Fibroblast of skin of left biceps (primary cell): ENCODE results near the gene ACBD6.
"Not testable (repeated sequence)": the region's sequence is repeated elsewhere in the genome, so short reads cannot be mapped to it uniquely, and the experiment has no call there.

Experiments used
- DNase-seq, 2 experiments: peaks; one replicate each; pipeline ENCODE4 v3.0.0-alpha.2; 2013; ENCODE audit warnings: low read depth in 2 of 2

ACBD6 gene, protein sequence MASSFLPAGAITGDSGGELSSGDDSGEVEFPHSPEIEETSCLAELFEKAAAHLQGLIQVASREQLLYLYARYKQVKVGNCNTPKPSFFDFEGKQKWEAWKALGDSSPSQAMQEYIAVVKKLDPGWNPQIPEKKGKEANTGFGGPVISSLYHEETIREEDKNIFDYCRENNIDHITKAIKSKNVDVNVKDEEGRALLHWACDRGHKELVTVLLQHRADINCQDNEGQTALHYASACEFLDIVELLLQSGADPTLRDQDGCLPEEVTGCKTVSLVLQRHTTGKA

DNA sequence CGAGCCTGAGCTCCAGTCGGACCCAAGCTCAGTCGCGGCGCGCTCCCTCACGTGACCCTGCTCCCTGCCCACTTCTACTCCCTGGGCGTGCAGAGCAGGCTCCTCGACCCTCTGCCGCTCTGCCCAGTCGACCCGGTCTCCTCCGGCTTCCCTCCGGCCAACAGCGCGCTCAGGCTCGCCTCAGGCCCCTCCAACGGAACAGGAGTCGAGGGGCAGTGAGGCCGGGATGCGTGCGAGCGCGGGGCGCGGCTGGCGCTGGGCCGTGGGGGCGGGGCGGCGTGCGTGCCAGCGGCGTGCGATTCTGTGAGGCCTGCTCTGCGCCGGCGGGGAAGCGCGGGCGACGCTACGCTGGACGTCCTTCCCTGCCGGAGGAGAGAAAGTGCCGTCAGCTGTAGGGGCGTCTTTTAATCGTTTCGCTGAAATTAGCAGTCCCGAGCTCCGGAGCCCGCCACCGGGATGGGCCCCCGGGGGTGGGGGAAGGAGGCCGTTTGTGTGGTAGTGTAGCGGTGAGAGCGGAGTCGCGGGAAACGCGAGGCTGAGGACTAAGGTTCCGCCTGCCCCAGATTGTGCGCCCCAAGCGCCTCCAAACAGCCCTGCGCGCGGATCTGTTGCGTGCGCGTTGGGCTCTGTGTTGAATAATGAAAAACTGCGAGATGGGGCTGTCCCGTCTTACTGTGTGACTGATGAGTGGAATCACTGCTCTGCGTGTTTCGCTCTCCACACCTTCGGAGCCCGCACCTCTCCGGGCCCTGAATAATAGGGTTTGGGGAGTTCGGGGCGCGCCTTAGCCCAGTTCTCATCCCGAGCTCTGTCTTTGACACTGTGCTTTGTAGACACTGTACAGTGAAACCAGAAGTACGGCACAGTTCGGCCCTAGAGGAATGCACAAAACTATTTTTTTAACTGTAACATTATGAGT, at the start of gene ACBD6:
Gene ACBD6 (minus strand): TSS at position 217 of the 919 bp plus-strand sequence. CDS start 311 bp downstream, outside the sequence.
- DNase-seq = peak; percentile 58 to 66

DNA sequence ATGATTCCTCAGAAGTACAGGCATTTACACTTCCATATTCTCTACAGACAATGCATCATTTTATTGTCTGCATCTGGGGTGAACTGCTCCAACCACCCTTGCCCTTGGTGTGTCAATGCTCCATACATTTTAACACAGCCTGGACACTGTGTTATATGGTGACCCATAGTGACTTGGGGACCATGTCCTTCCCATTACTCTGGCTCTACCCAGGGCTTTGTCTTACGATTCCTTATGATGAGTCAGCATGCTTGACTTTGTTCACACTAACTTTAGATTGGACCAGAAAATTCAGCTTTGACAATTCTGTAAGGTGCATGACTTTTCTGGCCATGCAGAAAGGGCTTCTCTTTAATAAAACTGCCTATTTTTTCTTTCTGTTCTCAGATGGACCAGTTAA, 49.6 kb upstream of the ACBD6 start:
- no peak for DNase-seq

DNA sequence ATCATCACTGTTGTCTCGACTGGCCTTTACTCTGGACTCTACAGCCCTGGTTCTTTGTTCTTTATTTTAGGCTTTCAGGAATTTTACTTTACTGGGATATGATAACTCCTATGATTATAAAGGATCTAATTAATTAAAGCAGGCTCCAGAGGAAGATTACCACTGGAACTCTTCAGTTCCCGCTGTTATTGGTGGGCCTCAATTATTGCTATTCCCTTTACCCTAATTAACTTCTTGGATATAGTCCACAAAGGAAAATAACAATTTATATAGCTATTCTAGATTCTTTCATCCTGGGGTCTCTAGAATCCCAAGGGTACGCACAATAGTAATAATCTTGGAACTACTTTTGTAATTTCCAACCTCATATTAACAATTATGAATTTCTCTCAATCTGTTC, 47.9 kb upstream of the ACBD6 start:
- no peak for DNase-seq

DNA sequence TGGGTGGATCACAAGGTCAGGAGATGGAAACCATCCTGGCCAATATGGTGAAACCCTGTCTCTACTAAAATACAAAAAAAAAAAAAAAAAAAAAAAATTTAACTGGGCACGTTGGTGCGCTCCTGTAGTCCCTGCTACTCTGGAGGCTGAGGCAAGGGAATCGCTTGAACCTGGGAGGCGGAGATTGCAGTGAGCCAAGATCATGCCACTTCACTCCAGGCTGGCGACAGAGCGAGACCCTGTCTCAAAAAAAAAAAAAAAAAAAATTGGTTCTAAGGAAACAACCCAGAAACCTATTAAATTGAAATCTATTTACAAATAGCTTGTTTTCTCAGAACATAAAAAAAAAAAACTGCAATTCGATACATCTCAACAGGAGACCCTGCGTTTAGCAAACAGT, 47.4 kb upstream of the ACBD6 start:
- DNase-seq = not testable (repeated sequence)

DNA sequence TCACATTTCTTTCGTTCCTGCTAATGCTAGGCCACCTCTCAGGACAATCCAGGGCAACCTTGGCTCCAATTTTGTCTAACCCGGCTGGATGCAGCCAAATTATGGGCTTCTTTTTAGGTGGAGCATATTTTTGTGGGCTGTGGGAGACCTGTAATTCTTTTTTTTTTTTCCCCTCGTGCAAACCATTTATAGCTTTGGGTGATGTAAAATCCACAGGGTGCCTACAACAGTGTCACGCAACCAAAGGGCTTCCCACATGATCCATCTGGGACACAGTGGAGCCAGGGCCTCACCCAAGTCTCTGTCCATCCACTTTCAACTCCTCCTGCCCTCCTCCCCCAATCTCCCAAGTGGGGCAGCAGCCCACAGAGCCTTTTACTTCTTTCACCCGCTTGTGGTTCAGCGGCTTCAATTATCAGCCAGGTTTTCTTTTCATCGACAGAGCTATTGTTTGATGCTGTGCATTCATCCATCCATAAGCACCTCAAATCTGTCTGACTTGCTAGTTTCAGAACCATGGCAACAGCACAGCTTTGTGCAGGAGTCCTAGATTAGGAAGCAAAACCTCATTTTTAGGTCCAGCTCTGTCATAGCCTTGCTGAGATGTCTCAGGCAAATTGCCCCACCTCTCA, 46.4 kb upstream of the ACBD6 start:
- no peak for DNase-seq

DNA sequence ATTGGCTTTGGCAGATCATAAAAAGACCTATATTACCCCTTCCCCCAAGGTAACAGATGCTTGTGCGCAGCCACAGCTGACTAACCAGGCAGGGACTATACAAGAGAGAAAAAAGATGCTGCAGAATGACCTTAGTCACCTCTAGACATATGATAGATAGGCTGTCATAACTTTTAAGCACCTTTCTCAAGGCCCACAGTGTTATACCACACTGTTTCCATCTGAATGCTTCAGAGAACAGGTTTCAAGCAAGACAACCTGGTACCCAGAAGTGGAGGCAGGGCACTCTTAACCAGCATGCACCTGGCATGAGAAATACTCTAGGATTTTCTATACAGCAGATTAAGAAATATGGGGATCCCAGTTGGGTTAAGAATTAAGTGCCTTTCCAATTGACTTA, 43.6 kb upstream of the ACBD6 start:
- DNase-seq = no peak

DNA sequence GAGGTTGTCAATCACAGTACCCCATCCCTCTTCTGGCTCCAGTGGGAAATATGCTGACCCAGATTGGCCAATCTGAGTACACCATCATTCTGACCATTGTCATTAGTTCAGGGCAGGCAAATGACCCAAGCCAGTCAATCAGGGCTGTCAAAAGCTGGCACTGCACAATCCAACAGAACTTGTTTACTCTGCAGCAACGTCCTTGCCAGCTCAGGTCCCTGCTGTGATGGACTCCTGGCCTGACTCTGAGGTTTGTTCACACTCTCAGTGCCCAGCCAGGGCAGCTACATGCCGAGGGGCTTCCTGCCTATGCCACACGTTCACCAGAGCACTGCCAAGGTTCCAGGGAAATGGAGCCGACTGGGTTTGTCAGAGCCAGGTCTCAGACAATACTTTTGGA, 41.7 kb upstream of the ACBD6 start:
- DNase-seq = no peak

DNA sequence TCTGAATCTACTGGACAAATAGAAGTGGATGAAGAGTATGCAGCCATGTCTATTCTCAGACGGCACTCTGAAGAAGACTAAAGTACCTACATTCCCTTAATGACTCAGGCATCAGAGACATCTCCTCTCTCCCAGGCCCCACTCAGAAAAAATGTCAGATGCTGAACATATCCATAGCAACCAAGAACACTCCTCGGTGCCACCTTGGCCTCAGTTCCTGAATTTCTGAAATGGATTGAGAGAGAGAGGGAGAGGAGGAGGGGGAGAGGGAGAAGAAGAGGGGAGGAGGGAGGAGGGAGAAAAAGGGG, 40.4 kb upstream of the ACBD6 start:
- DNase-seq = no peak

DNA sequence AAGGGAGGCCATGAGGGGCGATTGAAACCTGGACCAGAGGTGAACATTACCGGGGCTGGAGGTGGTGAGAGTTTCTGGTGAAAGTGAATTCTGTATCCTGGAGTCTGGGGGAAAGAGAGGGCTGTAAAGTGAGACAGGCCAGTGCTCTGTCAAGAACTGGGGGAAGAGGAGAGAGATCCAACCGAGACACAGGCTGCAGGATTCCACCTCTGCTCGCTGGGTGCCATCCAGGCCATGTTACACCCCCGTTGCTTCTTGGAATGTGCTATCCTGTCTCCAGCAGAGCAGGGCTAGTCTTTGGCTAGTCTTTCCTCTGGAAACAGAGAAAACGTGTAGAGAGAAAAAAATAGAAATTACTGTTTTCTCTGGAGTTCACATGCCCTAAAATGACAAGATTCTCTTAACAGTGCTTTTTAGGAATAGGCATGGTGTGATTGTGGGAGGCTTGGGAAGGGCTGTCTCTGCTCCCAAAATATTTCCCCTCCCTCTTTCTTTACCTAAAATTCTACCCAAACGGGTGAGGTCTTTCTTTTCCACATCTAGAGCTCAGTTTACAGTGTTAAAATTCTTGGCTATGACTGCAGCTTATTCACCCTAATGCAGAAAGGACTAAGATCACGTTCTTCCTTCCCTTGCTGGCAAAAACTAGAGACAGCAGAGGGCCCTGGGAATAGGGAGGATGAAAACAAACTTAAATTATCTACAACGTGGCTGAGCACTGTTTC, 39.9 kb upstream of the ACBD6 start:
- DNase-seq = no peak

DNA sequence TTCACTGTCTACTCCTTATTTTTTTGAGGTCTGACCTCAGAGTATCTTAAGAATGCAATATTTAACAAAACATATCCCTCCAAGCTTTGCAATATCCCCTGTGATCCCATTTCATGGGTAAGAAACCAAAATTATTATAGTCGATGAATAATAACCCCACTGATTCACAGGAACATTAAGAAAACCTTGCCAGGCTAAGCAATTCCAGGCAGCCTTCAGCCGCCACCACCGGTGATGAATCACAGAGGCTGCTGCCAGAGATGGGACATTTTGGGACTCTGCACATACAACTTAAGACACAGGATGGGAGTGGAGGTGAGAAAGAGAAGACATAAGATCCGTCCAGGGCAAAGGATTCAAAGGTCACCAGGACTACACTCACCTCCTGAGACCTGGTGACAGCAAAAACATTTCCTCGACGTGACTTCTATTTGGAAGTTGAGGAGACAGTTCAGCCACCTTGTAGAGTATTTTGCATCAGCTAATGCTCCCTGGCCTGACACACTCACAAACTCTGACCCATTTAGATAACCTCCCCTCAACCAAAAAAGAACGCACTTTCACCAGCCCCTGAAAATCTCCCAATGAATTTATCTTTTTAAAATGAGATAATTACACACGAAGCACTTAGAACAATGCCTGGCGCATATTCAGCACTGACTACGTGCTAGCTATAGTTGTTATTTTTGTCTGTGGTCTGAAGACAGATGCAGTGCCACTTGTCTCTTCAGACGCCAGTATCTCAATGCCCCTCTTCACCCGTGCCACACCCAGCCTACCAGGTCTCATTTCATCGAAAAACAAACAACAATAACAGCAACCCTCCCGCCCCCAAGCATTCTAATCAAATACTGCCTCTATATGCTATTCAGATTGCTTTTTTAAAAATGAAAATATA, 38.6 kb upstream of the ACBD6 start:
- no peak for DNase-seq

DNA sequence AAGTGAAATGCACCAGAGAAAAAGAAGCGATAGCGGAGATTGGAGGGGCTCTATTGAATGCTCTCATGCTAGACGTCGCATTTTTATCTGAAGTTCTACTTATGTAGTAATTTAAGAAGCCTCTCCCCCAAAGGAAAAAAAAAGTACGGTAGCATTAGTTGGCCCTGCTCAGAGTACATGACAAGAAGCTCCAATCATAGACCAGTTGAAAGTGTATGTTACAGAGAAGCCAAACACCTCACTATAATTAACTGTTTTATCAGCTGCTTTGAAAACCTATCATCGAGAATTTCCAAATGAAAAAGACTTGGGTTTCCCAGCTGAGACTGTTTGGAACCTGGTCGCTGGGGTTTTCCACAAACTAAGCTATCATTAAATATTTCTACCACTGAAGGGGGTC, 36.8 kb upstream of the ACBD6 start:
- no peak for DNase-seq

DNA sequence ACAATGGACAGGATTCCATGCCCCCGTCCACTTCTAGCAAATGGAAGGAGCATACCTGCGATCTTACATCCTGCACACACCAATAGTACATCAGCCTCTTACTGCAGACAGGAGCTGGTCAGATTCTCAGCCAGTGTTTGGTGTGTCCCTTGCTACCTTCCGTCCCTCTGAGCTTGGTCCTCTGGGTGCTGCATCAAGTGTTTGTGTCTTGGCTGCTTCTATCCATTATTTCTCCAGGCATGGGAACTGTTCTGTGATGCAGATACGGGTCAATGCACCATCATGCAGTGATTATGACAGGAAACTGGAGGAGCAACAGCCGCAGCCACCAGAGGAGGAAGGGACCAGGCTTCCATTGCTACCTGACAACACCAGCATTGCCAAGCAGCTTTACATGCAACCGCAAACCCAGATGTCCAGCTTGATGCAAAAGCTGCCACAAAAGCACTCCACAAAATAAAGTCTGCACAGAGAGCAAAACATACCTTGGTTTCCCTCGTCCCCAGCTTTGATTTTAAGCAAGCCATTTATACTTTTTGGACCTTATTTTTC, 34.5 kb upstream of the ACBD6 start:
- DNase-seq = no peak

DNA sequence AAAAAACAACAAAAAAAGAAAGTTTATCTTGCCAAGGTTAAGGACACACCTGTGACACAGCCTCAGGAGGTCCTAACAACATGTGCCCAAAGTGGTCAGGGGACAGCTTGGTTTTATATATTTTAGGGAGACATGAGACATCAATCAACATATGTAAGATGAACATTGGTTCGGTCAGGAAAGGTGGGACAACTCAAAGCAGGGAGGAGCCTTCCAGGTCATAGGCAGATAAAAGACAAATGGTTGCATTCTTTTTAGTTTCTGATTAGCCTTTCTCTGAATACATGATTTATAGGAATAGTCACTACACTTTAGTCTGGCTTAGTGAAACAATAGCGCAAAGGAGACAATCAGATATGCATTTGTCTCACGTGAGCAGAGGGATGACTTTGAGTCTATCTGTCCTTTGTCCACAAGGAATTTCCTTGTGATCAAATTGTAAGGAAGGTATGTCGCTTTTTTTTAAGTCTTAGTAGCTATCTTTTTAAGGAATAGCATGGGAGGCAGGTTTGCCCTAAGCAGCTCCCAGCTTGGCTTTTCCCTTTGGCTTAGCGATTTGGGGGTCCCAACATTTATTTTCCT, 33.1 kb upstream of the ACBD6 start:
- DNase-seq = no peak

DNA sequence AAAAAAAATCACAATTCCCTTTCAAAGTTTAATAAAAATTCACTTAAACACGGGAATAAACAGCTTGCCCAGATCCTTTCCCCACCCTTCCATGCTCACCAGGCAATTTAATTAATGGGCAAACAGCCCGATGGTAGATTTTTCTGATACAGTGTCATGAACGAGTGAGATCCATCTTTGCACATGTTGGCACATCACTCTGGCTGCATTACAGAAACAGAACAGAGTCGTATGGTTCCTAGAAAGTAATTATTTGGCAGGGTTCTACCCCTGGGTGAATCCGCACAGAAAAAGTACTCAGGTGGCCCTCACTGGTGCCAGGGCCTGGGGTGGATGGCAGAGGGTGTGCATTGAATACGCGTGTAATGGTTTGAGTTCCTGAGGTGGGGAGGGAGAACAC, 31.8 kb upstream of the ACBD6 start:
- DNase-seq = no peak

DNA sequence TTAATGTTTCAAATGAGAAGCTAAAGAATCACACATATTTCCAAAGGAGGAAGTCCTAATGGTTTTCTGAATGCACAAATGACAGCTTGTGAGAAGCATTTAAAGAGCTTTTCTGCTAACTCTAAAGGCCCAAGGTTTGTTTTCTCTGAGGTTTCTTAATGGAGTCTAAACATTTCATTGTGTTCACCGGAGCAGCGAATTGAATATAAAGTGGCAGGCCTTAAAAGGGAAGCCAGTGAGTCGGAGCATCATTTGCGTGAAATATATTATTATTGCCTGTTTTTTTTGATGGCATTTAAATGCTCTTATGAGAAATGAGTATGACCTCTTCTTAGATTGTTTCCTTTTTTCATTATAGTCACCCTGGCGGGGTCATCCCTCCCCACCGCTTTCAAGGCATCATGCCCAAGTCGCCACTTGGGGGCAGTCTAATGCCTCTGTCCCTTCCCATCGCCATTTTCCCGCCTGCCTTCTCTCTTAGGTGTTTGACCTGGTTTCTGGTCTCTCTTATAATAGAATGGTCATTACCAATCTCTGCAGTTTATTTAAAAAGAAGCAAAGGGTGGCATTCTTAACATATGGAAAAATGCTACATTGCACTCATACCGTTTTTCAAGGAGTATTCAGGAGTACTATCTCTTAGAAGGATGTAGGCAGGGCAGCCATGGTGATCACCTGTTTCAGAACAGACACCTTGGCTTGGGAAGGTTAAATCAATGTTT, 31.1 kb upstream of the ACBD6 start:
- peak in 1 of 2 experiments; percentile 24 for DNase-seq

DNA sequence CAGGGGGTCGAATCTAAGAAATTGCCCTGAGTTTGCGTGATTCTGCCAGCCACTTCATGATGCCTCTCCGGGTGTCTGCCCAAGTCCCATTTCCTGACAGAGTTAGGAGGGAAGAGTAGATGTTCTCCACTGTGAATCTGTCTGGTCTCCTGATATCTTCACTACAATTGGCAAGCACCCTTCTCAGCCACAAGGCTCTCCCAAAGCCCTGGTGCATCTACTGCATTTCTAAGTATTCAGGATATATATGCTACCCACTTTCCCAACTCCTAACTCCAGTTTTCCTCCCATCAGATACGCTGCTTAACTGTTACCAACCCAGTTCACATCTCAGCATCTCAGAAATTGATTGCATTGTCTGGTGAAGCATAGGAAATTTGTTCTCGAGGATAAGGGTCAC, 30.5 kb upstream of the ACBD6 start:
- DNase-seq = no peak

DNA sequence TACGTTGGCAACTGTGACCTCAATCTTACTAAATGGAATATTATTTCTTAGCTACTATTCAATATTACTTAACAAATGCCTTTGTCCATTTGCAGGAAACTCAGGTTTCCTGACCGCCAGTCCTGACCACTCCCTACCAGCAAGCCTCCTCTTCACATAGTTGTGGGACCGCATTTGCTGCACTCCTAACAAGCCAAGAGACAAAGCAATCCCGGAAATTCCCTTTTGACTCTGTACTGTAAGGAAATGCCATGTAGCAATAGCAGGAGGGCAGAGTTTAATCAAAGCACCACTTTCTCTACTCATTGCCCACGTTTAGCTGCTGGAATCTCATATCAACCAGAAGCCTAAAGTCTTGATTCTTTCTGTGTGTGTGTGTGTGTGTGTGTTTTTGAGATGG, 28.1 kb upstream of the ACBD6 start:
- DNase-seq = no peak

DNA sequence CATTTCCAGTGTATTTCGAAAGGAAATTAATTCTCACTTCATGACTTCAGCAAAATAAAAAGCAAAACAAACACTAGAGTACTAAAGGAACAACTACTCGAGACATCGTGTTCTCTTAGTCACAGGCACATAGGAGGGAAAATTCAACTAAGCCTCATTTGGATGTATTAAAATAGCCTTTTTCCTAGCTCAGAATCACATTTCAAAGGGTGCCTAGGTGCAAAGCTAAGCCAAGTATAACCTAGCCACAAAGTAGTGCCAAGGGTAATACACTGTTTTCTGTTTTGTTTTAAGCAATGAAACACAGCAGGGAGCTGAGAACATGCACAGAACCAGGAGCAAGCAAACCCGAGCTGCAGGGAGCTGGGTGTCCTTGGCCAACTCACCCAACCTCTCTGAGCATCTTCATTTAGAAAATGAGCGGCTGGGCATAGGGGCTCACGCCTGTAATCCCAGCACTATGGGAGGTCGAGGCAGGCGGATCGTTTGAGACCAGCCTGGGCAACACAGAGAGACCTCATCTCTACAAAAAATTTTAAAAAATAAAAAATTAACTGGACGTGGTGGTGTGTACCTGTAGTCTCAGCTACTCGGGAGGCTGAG, 26.6 kb upstream of the ACBD6 start:
- DNase-seq = no peak

DNA sequence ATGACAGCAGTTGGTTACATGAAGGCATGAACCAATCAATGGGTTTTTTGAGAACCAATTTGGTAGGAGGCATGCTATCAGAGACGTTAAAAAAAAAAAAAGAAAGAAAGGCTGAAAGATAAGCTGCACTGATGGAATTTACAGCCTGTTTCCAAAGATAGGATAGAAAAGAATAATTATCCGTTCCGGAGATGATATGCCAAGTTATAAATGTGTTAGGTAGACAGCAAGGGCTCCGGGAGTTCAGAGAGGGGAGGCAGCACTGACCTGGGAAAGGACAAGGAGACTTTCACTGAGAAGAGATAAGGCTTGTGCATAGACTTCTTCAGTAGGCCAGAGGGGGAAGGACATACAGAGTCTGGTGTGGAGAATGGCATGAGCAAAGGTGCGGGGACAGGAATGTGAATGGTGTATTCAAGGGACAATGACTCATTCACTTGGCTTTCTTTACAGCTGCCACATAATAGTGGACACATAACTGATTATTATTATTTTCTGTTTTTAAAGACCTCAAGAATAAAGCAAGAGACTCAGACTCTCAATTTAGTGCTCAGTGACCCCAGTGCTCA, 24.8 kb upstream of the ACBD6 start:
- no peak for DNase-seq
